ENCODE measurements around the gene EGFR. TPM values are rescaled to one million over a fixed set of nuclear protein-coding genes. Genes with fewer than 3 reads are reported as not detected.

The EGFR gene
- total RNA-seq, 3 donors from 2014 or later: 63.6 to 96.3 (median 72.5) TPM

- Histone ChIP-seq H3K36me3 (ENCODE audit: low read depth) (no peaks in the 10 kb centered on the region), H3K9me3 (peaks cover 4% of the 10 kb centered on the region), H3K4me3 (no peak overlapping the region), H3K4me1 (ENCODE audit: low read depth) (no peaks in the 10 kb centered on the region)
- ATAC-seq (peak; percentile 63), DNase-seq (no peak)
- TF ChIP-seq CTCF (IDR thresholded peaks at IDR 0.05): no peak
- intact Hi-C loops (cut with DNase I, micrococcal nuclease): no loop called here
Measured at GRCh38 chr7:55140221-55140940, 121.6 kb downstream of the EGFR start.

DNA sequence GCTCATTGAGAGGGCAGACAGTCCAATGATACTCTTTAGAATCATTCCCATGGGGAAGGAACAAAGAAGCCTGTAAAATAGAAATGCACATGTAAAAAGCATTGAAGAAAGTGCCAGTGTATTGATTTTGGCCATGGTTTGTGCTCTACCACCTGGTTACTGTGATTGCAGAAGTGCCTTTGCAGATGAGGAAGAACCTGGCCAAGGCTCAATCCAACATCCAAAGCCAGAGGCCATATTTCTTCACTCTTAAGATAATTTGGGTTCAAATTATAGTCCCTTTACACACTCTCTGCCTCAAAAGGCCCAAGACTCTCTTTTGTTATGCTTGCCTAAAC lies 122.1 kb downstream of the EGFR start:
- intact Hi-C loops (cut with DNase I, micrococcal nuclease): no loop called here
- no peak for TF ChIP-seq CTCF (IDR thresholded peaks at IDR 0.05)
- no peaks in the 10 kb centered on the region for H3K36me3 ChIP-seq (ENCODE audit: low read depth)
- no peaks in the 10 kb centered on the region for H3K4me1 ChIP-seq (ENCODE audit: low read depth)
- peaks cover 4% of the 10 kb centered on the region for H3K9me3 ChIP-seq
- ATAC-seq (no peak), DNase-seq (no peak)
- no peak overlapping the region for H3K4me3 ChIP-seq

GRCh38 chr7:55142919-55143600 lies 124.2 kb downstream of the EGFR start:
- peak; percentile 42 for ATAC-seq
- peaks cover 4% of the 10 kb centered on the region for H3K9me3 ChIP-seq
- intact Hi-C loops (cut with DNase I, micrococcal nuclease): no loop called here
- H3K4me1 ChIP-seq (ENCODE audit: low read depth): no peaks in the 10 kb centered on the region
- H3K36me3 ChIP-seq (ENCODE audit: low read depth): no peaks in the 10 kb centered on the region
- no peak for TF ChIP-seq CTCF (IDR thresholded peaks at IDR 0.05)
- DNase-seq: no peak
- H3K4me3 ChIP-seq: no peak overlapping the region

GRCh38 chr7:55144333-55145317 lies 125.8 kb downstream of the EGFR start:
- DNase-seq (no peak), ATAC-seq (peak; percentile 46)
- Histone ChIP-seq H3K4me1 (ENCODE audit: low read depth) (no peaks in the 10 kb centered on the region), H3K9me3 (no peaks in the 10 kb centered on the region), H3K36me3 (ENCODE audit: low read depth) (no peaks in the 10 kb centered on the region), H3K4me3 (no peak overlapping the region)
- intact Hi-C loops (cut with DNase I, micrococcal nuclease): no loop called here
- TF ChIP-seq CTCF (IDR thresholded peaks at IDR 0.05): no peak

- no peak for DNase-seq
- no peaks in the 10 kb centered on the region for H3K36me3 ChIP-seq (ENCODE audit: low read depth)
- no peak for TF ChIP-seq CTCF (IDR thresholded peaks at IDR 0.05)
- no peaks in the 10 kb centered on the region for H3K4me1 ChIP-seq (ENCODE audit: low read depth)
- H3K4me3 ChIP-seq: no peak overlapping the region
- H3K9me3 ChIP-seq: no peaks in the 10 kb centered on the region
- ATAC-seq: no peak
- intact Hi-C loops (cut with DNase I, micrococcal nuclease): no loop called here
Measured at GRCh38 chr7:55145606-55146005, 126.8 kb downstream of the EGFR start.
